ENCODE measurements around the gene VSTM2L.
A peak's percentile ranks its signal among the peaks of the same experiment; 100 is the strongest.

Gene VSTM2L

DNA sequence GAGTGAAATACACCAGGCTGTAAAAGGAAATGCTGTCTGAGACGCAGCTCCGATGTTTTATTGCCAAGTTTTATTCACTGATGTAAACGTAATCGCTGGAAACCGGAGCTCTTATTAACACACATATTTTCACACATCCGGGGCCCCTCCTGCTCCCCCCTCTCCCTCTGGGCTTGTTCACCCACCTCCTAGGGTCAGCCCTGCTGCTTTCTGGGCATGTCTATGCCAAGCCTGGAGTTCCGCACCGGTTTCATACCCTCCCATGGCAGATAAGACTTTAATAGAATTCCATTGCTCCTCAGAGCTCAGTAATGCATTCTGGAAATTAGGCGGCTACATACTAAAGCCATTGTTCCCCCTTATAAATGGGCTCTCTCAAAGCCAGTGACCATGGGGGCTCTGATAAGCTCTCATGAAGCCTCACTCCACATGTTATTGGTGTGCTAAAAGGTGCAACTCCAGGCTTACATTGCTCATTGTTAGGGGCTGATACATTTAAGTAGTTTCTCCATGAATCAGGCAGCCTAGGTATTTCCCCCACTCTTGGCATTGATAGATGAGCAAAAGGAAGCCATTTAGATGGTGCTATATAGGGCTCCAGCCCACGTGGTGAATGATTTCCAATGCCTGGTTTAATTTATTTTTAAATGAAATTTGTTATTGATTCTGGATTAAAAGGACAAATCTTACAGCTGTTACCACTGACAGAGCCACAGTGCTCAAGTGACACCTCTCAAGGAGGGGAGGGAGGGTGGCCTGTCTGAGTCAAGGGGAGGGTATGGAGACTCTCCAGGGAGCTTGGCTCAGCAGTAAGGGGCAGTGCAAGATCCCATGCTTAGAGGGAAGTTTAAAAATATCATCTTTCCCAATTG is 4.5 kb upstream of the VSTM2L start:
- peak; percentile 44 for ATAC-seq (ENCODE audit: low read depth)
- Histone ChIP-seq H3K4me3 (ENCODE audit: severe bottlenecking) (no peak overlapping the region), H3K9me3 (ENCODE audit: severe bottlenecking) (no peaks in the 10 kb centered on the region), H3K36me3 (ENCODE audit: low read depth) (no peaks in the 10 kb centered on the region), H3K4me1 (ENCODE audit: insufficient read depth, poor library complexity, severe bottlenecking) (peaks cover 21% of the 10 kb centered on the region), H3K27me3 (ENCODE audit: insufficient read depth, poor library complexity, severe bottlenecking) (peaks cover 5% of the 10 kb centered on the region), H3K27ac (ENCODE audit: poor library complexity, severe bottlenecking) (peak overlapping the region; percentile 1)
- TF ChIP-seq, protein P1, sequence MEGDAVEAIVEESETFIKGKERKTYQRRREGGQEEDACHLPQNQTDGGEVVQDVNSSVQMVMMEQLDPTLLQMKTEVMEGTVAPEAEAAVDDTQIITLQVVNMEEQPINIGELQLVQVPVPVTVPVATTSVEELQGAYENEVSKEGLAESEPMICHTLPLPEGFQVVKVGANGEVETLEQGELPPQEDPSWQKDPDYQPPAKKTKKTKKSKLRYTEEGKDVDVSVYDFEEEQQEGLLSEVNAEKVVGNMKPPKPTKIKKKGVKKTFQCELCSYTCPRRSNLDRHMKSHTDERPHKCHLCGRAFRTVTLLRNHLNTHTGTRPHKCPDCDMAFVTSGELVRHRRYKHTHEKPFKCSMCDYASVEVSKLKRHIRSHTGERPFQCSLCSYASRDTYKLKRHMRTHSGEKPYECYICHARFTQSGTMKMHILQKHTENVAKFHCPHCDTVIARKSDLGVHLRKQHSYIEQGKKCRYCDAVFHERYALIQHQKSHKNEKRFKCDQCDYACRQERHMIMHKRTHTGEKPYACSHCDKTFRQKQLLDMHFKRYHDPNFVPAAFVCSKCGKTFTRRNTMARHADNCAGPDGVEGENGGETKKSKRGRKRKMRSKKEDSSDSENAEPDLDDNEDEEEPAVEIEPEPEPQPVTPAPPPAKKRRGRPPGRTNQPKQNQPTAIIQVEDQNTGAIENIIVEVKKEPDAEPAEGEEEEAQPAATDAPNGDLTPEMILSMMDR (IDR thresholded peaks at IDR 0.05; ENCODE audit: poor library complexity, severe bottlenecking), result no peak
- no peak for DNase-seq (ENCODE audit: low spot score)

DNA sequence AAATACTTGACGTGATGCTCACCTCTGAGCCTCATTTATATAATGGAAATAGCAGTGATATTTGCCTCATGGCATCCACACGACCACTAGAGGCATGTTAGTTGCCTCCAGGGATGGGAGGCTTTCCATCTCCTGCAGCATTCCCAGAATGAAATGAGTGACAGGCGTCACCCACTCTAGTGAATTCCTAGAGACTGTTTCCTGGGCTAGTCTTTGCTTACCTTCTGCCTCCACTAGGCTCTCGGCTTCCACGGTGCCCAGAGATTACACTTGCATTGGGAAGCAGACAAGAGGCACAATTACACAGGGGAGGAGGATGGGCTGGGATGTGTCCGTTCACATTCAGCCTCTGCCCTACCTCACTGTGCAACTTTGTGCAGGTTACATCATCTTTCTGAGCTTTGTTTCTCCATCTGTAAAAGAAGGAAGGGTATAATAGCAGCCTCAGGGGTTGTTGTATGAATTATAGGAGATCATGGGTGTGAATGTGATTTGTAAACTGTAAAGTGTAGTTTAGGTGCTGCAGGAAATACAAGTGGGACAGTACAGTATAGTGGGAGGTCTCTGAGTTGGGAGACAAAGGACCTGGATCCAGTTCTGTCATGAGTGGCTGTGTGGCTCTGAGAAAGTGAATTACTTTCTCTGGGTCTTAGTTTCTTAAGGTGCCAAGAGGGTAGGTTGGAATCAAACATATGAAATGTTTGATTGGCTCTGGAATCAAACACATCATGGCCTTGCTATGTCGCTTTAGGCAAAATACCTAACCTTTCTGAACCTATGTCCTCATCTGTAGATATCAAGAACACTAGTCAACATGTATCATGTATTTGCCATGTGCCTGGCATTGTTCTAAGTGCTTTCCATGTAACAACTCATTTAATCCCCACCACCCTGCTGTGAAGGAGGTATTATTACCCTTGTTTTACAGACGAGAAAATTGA is 3.6 kb upstream of the VSTM2L start:
- TF ChIP-seq, protein P1 (IDR thresholded peaks at IDR 0.05; ENCODE audit: poor library complexity, severe bottlenecking), result no peak
- no peak overlapping the region for H3K4me3 ChIP-seq (ENCODE audit: severe bottlenecking)
- H3K27ac ChIP-seq (ENCODE audit: poor library complexity, severe bottlenecking), result no peak overlapping the region
- no peaks in the 10 kb centered on the region for H3K36me3 ChIP-seq (ENCODE audit: low read depth)
- no peak; the same call in 1 of the 3 replicates for ATAC-seq (ENCODE audit: low read depth)
- peaks cover 21% of the 10 kb centered on the region for H3K4me1 ChIP-seq (ENCODE audit: insufficient read depth, poor library complexity, severe bottlenecking)
- no peaks in the 10 kb centered on the region for H3K9me3 ChIP-seq (ENCODE audit: severe bottlenecking)
- no peak for DNase-seq (ENCODE audit: low spot score)
- H3K27me3 ChIP-seq (ENCODE audit: insufficient read depth, poor library complexity, severe bottlenecking), result peaks cover 5% of the 10 kb centered on the region

DNA sequence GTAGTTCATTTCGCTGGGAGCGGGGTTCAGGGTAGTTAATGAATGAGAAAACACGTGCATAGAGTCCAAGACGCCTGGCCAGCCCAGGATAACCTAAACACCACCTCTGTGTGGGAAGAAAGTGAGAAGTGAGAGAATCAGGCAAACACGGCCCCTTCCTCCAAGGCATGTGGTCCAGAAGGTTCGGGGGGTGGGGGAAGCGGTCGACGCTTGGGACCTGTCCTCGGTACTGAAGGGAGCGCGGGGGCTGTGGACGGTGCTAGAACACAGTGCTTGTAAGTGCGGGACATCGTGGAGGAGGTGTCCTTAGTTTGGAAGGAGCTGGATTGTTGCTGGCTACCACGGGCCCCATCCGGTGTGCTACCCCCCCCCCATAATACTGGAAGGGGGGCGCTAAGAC is 1.7 kb upstream of the VSTM2L start:
- Histone ChIP-seq H3K27me3 (ENCODE audit: insufficient read depth, poor library complexity, severe bottlenecking) (peaks cover 5% of the 10 kb centered on the region), H3K4me1 (ENCODE audit: insufficient read depth, poor library complexity, severe bottlenecking) (peaks cover 21% of the 10 kb centered on the region), H3K36me3 (ENCODE audit: low read depth) (no peaks in the 10 kb centered on the region), H3K4me3 (ENCODE audit: severe bottlenecking) (no peak overlapping the region), H3K9me3 (ENCODE audit: severe bottlenecking) (no peaks in the 10 kb centered on the region), H3K27ac (ENCODE audit: poor library complexity, severe bottlenecking) (no peak overlapping the region)
- TF ChIP-seq, protein P1 (IDR thresholded peaks at IDR 0.05; ENCODE audit: poor library complexity, severe bottlenecking), result no peak
- DNase-seq (ENCODE audit: low spot score) (no peak), ATAC-seq (ENCODE audit: low read depth) (no peak)

DNA sequence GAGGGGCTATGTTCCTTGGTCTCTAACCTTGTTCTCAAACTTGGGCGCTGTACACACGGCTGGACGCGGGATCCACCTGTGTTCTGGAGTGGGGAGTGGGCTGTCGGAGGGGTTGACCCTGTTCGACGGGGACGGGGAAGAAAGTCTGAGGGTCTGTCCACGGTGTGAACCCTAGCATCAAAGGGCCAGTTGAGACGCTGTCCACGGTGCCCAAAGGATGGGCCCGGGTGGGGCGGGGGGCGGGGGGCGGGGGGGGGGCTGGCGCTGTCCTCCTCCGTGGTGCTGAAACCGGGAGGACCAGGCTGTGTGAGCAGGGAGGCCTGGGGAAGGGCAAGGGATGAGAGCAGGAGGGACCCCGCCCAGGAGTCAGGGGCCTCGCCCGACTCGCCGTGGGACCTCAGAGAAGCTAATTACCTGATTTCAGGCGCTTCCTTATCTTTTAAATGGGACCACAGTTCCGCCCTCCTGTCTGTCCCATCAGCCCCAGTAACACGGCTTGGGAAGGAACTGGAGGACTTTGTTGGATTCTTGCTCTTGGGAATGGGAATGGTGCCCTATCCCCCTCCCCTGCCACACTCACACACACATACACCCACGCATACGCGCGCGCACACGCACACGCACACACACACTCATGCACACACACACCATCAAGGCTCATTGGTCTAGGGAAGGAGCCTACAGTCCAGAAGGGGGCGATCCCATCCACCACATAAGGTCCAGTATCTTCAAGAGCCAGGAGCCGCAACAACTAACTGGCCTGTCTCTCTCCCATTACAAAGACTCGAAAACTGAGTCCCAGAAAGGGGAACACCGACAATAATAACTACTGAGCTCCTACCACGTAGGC is 1.0 kb upstream of the VSTM2L start:
- no peaks in the 10 kb centered on the region for H3K36me3 ChIP-seq (ENCODE audit: low read depth)
- no peak overlapping the region for H3K27ac ChIP-seq (ENCODE audit: poor library complexity, severe bottlenecking)
- DNase-seq (ENCODE audit: low spot score) (no peak), ATAC-seq (ENCODE audit: low read depth) (peak; percentile 31)
- H3K4me1 ChIP-seq (ENCODE audit: insufficient read depth, poor library complexity, severe bottlenecking), result peaks cover 21% of the 10 kb centered on the region
- TF ChIP-seq, protein P1 (IDR thresholded peaks at IDR 0.05; ENCODE audit: poor library complexity, severe bottlenecking), result peak; percentile 78
- H3K27me3 ChIP-seq (ENCODE audit: insufficient read depth, poor library complexity, severe bottlenecking), result peaks cover 5% of the 10 kb centered on the region
- H3K4me3 ChIP-seq (ENCODE audit: severe bottlenecking), result peak overlapping the region; percentile 44
- no peaks in the 10 kb centered on the region for H3K9me3 ChIP-seq (ENCODE audit: severe bottlenecking)
